ENCODE data around the gene PTGDS.

Gene PTGDS

GRCh38 chr9:136977223-136977622 lies at the start of gene PTGDS:
Gene PTGDS, plus strand, starts transcription at chr9:136977504. Its CDS starts 75 bp downstream, at chr9:136977579.
- no peak for DNase-seq

GRCh38 chr9:136928591-136928990 lies 48.7 kb upstream of the PTGDS start:
- DNase-seq, result no peak

GRCh38 chr9:136930014-136930413 lies 47.3 kb upstream of the PTGDS start:
- no peak for DNase-seq

GRCh38 chr9:136931611-136932130 lies 45.6 kb upstream of the PTGDS start:
- no peak for DNase-seq

- DNase-seq, result no peak
Observed at GRCh38 chr9:136934277-136934676, 43.0 kb upstream of the PTGDS start.

- DNase-seq, result no peak
Observed at GRCh38 chr9:136935651-136936050, 41.7 kb upstream of the PTGDS start.

- no peak for DNase-seq
Observed at GRCh38 chr9:136936645-136937170, 40.6 kb upstream of the PTGDS start.

- no peak for DNase-seq
Observed at GRCh38 chr9:136937186-136938001, 39.9 kb upstream of the PTGDS start.

- DNase-seq, result no peak
Observed at GRCh38 chr9:136939431-136939995, 37.8 kb upstream of the PTGDS start.

- DNase-seq, result no peak
Observed at GRCh38 chr9:136939996-136940525, 37.2 kb upstream of the PTGDS start.

GRCh38 chr9:136940526-136941230 lies 36.6 kb upstream of the PTGDS start:
- no peak for DNase-seq

GRCh38 chr9:136941231-136942111 lies 35.8 kb upstream of the PTGDS start:
- DNase-seq, result no peak

GRCh38 chr9:136942112-136942880 lies 35.0 kb upstream of the PTGDS start:
- no peak for DNase-seq

- no peak for DNase-seq
Observed at GRCh38 chr9:136942881-136943230, 34.4 kb upstream of the PTGDS start.

- DNase-seq, result peak; percentile 49
Observed at GRCh38 chr9:136943291-136944211, 33.8 kb upstream of the PTGDS start.

GRCh38 chr9:136944212-136944518 lies 33.1 kb upstream of the PTGDS start:
- DNase-seq, result no peak

GRCh38 chr9:136944519-136945332 lies 32.6 kb upstream of the PTGDS start, which contains the start of the genes C8G and FBXW5:
Gene C8G, plus strand, starts transcription at chr9:136945243. Its CDS starts 78 bp downstream, at chr9:136945321.
Gene FBXW5, minus strand, starts transcription at chr9:136944738. Its CDS starts 655 bp downstream, at chr9:136944083.
- peak; percentile 96 for DNase-seq

- no peak for DNase-seq
Observed at GRCh38 chr9:136945333-136946227, 31.7 kb upstream of the PTGDS start.

Data from NCI-H82 (cell line).